ENCODE results near the gene EFHC2.
"Not testable (repeated sequence)": the region's sequence is repeated elsewhere in the genome, so short reads cannot be mapped to it uniquely, and the experiment has no call there.

EFHC2 gene

GRCh38 chrX:44227991-44228390, 115.5 kb downstream of the EFHC2 start:
- no peak for DNase-seq

DNA sequence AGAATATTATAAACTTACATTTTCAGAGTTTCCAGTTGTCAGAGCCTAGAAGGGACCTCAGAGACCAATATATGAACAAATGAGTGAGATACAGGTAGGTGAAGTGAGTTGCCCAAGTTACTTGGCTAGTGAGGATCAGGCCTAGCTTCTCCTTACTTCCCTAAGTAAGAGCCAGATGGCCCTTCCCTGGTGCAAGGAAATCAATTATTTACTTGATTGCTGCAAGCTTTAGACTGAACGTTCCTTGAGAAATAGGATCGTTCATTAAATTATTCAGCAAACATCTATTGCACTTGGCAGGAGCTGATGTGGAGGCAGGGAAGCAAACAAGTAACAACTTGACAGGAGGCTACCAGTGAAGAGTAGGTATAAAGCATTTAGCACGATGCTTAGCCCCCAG, 117.8 kb downstream of the EFHC2 start:
- DNase-seq: no peak

DNA sequence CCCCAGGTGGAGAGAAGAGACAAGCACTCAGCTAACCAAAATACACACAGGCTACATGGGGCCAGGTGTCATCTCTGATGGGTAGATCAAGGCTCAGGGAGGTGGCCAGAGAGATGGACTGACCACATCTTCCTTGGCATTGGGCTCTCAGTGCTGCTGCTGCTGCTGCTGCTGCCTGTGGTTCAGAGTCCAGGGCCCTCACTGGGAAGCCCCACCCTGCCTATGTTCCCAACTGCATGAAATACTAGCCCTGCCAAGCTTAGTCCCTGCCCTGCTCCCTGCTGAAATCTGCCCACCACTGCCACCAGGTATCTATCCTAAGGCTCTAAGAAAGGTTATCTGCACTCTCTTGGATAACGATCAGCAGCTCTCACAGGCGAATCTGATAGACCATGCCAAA, 118.7 kb downstream of the EFHC2 start:
- no peak for DNase-seq

DNA sequence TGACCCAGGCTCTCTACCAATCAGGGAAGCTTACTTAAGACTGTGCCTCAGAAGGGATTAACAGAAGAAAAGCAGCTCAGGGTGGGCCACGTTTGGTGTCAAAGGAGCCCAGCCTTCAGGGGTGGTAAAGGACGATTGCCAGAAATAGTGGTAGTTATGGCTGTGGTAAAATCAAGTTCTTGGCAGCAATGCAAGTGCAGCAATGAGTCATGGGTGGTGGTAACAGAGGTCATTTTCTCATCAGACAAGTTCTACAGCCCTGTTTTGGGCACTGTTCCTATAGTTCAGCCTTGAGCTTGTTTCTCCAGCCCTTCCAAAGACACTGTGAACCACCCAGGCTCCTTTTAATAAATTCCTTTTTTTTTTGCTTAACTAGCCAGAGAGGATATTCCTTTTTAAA, 120.3 kb downstream of the EFHC2 start:
- DNase-seq: no peak

DNA sequence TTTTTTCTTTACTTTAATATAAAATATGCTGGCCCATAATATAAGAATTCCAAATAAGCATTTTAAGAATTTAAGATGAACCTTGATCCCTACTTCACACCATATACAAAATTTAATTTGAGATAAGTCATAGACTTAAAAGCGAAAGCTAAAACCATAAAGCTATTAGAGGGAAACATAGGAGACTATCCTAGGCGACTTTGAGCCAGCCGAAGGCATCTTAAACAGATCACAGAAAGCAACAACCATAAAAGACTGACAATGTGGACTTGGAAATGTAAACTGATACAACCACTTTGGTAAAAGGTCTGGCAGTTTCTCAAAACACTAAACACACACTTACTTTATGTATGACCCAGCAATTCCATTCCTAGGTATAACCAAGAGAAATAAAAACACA, 125.0 kb downstream of the EFHC2 start:
- DNase-seq: no peak

DNA sequence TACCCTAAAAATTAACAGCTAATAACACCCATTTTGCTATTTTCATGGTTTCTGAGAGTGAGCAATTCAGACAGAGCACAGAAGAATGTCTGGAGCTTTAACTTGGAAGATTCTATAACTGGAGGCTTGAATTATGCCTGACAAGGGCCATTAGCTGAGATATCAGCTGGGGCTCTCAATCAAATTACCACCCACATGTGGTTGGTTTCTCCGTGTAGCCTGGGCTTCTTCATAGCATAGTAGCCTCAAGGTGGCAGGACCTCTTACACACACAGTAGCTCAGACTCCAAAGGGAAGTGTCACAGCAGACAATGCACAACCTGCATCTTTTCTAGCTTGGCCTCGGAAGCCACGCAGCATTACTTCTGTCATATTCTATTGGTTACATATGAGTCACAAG, 127.3 kb downstream of the EFHC2 start:
- DNase-seq: no peak

- DNase-seq: no peak
These were observed 139.7 kb downstream of the EFHC2 start for GRCh38 chrX:44203791-44204190.

GRCh38 chrX:44202596-44202995, 140.9 kb downstream of the EFHC2 start:
- DNase-seq: no peak

DNA sequence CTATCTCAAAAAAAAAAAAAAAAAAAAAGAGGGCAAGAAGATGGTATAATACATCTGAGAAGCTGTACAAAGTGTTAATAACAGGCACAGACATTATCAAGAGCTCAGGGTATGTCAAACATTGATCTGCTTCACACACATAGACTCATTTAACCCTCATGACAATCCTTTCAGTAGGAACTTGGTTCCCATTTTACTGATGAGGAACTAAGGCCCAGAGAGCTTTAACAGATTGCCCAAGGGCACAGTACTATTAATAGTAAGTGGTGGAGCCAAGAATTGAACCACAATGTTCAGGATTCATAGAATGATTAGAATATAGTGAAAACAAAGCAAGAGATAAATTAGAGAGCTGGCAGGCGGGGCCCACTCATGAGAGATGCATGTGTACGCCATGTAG, 154.4 kb downstream of the EFHC2 start:
- DNase-seq: no peak

DNA sequence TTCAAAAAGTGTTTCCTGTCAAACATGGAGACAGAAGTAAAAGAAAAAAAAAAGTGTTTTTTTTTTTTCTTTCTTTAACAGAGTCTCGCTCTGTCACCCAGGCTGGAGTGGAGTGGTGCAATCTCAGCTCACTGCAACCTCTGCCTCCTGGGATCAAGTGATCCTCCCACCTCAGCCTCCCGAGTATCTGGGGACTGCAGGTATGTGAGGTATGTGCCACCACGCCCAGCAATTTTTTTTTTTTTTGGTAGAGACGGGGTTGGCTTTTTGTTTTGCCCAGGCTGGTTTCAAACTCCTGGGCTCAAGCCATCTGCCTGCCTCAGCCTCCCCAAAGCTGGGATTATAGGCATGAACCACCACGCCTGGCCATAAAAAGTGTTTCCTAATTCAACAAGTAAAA, 155.6 kb downstream of the EFHC2 start:
- not testable (repeated sequence) for DNase-seq

GRCh38 chrX:44183329-44183728, 160.1 kb downstream of the EFHC2 start:
- no peak for DNase-seq

- no peak for DNase-seq
These were observed 165.0 kb downstream of the EFHC2 start for GRCh38 chrX:44178274-44179053.

DNA sequence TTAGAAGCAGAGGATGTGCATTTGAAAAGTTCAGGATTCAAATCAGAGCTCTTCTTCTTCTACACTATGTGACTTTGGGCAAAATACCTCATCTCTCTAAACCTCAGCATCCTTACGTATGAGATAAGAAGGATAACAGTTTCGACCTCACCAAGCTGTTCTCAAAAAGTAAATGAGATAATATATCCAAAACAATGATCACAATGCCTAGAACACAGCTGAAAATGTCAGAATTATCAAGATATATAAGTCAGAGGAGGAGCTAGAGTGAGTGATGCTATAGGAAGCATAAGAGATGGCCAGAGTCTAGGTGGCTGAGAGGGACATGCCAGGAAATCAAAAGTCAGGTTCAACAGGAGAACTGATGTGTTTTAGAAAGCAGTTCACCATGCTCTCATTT, 168.0 kb downstream of the EFHC2 start:
- DNase-seq: no peak

DNA sequence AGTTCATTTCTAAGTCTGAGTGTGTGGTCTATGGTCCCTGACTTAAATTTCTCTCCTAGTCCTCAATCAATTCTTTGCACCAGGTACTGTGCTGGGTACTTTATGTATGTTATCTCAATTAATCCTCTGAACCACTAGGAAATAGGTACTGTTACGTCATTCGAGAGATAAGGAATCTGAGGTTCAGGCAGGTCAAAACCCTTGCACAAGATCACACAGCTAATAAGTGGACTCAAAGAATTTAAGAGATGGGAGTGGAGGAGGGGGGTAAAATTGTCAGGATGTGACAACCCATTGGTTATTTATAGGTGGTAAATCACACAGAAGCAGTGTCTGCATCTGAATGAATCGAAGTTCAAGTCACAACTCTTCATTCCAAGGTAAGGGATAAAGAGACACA, 169.4 kb downstream of the EFHC2 start:
- no peak for DNase-seq

GRCh38 chrX:44173219-44173618, 170.3 kb downstream of the EFHC2 start:
- DNase-seq: no peak

DNA sequence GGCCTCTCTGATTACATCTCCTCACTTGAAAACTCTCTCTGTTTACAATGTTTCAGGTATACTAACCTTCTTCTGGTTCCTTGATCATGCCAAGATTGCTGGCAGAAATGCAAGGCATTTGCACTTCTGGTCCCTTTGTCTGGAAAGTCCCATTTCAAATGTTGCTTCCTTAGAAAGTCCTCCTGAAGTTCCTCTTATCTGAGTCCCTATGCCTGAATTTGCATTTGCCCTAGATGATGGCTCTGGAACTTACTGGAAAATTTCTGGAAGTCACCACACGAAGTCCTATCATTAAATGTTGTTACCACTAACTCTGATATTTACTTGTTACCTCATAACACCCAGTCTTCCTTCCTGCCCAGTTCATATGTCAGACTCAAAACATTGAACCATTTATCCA, 176.4 kb downstream of the EFHC2 start:
- DNase-seq: no peak

DNA sequence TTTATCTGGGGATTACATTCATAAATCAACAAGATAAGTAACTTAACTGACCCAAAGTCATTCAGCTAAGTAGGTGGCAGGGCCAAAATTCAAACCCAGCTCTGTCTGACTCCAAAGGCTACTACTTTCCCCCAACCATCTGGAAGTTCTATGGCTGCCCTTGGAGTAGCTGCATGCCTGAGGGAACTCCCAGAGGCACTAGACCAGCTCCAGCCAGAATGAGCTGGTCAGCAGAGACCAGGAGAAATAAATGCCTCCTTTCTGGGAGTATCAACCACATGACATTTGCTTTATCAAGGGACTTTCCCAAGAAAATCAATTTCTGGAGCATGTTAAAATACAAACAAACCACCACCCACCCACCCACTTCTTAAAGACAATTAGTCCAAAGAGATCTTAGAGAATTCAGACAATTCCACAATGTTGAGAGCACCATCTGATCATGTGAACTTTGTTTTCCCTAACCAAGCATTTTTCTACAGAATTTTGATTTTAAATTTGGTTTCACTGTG, 180.5 kb downstream of the EFHC2 start:
- no peak for DNase-seq

DNA sequence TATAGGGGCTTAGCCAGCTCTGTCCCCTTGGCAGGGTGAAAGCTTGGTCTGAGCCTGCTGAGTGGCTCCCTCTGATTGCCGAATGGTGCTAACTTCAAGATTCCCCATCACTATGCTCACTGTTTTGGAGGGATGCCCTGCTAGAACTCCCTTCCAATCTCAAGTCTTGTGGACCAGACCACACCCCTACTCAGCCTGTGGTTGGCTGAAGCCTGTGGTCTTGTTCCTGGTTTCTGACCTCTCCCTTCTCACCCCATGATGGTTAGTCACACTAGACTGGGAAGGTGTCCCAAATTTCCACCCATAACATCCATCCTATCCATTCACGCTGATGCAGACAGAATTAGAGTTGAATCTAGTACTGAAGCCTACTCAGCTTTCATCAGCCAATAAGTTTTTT, 185.6 kb downstream of the EFHC2 start:
- DNase-seq: no peak

DNA sequence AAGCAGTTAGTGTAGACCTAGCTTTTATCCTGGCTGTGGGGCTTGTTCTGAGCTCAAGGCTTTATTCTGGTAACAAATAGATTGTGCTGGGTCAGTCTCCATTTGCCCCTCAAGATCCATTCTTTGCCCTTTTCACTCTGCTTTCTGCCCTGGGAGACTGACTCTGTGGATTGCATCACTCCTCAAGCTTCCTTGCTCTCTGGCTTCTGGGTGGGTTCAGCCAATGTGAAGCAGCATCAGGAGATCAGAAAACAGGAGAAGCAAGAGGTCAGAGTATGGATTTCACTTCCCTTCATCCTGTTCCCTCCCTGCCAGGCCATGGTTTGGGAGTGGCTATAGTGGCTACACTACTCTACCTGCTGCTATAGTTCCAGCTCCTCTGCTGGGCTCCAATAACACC, 186.2 kb downstream of the EFHC2 start:
- no peak for DNase-seq

- no peak for DNase-seq
These were observed 186.7 kb downstream of the EFHC2 start for GRCh38 chrX:44156726-44157125.

GRCh38 chrX:44155126-44155525, 188.3 kb downstream of the EFHC2 start:
- DNase-seq: no peak

- no peak for DNase-seq
These were observed 190.6 kb downstream of the EFHC2 start for GRCh38 chrX:44152852-44153251.

GRCh38 chrX:44147130-44147529, 196.3 kb downstream of the EFHC2 start:
- no peak for DNase-seq

DNA sequence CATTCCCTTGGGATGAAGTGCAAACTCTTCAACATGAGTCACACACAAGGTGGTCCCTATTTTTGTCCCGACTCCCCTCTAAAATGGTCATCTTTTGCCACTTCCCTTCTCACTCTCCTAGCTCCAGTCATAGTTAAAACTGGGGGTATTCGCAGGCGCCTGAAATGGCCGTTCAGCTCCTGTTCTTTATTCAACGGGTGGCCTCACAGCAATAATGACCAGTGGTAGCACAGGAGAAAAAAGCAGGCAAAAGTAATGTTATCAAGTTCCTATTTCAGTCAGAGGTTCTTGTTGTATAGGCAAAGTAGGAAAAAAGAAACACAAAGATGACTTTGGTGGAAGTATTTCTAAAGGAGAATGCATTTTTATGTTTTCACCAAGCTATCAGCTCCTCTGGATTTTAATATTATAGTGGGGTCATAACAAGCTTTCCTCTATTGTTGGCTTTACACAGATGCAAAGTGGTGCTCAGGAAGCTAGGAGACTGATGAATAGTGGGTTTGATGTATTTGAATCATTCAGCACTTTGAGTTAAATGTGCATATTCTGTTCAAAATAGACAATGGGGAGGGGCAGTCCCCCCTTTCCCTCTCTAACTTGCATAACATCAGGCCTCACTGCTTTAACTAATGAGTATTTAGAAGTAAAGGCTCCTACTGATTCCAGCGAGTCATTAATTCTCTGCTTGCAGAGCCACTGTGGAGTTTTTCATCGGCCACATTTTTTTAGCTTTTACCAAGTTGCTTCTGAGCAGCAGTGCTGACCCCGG, 199.1 kb downstream of the EFHC2 start:
- no peak for DNase-seq
